GM19193 (cell line): ENCODE results near the gene GSG1L.

ENCODE experiments used
- POLR2A ChIP-seq: IDR thresholded peaks from 4 replicates; pipeline ENCODE4 v1.6.1; 2011; ENCODE audit not compliant: insufficient read depth, insufficient read length; ENCODE audit errors: extremely low read depth

The GSG1L gene

GRCh38 chr16:27974896-27975540 is 88.5 kb downstream of the GSG1L start:
- TF ChIP-seq POLR2A = no peak

- TF ChIP-seq POLR2A = no peak
Measured at GRCh38 chr16:27973678-27974077, 89.8 kb downstream of the GSG1L start.

GRCh38 chr16:27972500-27972899 is 91.0 kb downstream of the GSG1L start:
- TF ChIP-seq POLR2A = no peak

- no peak for TF ChIP-seq POLR2A
Measured at GRCh38 chr16:27969574-27969973, 93.9 kb downstream of the GSG1L start.

- TF ChIP-seq POLR2A = no peak
Measured at GRCh38 chr16:27967169-27967568, 96.3 kb downstream of the GSG1L start.

GRCh38 chr16:27966756-27967155 is 96.8 kb downstream of the GSG1L start:
- no peak for TF ChIP-seq POLR2A

GRCh38 chr16:27965801-27966200 is 97.7 kb downstream of the GSG1L start:
- TF ChIP-seq POLR2A = no peak

GRCh38 chr16:27963471-27963965 is 100.0 kb downstream of the GSG1L start:
- TF ChIP-seq POLR2A = no peak

GRCh38 chr16:27962197-27962596 is 101.3 kb downstream of the GSG1L start:
- TF ChIP-seq POLR2A = no peak

GRCh38 chr16:27961296-27961620 is 102.3 kb downstream of the GSG1L start:
- no peak for TF ChIP-seq POLR2A

GRCh38 chr16:27960619-27961295 is 102.8 kb downstream of the GSG1L start:
- no peak for TF ChIP-seq POLR2A

GRCh38 chr16:27959914-27960313 is 103.6 kb downstream of the GSG1L start:
- no peak for TF ChIP-seq POLR2A

GRCh38 chr16:27954191-27954590 is 109.3 kb downstream of the GSG1L start:
- TF ChIP-seq POLR2A = no peak

GRCh38 chr16:27952811-27953210 is 110.7 kb downstream of the GSG1L start:
- no peak for TF ChIP-seq POLR2A

- no peak for TF ChIP-seq POLR2A
Measured at GRCh38 chr16:27951489-27952120, 111.9 kb downstream of the GSG1L start.
